AG09309 (cell line): ENCODE measurements around the gene MYCBP.

Experiments
- DNase-seq: peaks from one replicate; pipeline ENCODE4 v3.0.0-alpha.2; 2010; ENCODE audit warnings: low read depth
- H3K4me3 ChIP-seq: 2 replicates; pipeline ENCODE4 v1.5.1; 2011; ENCODE audit warnings: mild to moderate bottlenecking, low read depth, low read length, moderate library complexity; ENCODE audit not compliant: control insufficient read depth
- CTCF ChIP-seq: IDR thresholded peaks from 2 replicates; pipeline ENCODE4 v1.5.1; 2011; ENCODE audit warnings: mild to moderate bottlenecking, low read depth, low read length, inconsistent platforms; ENCODE audit not compliant: insufficient read depth, control insufficient read depth; ENCODE audit errors: missing control alignments

Gene MYCBP

DNA sequence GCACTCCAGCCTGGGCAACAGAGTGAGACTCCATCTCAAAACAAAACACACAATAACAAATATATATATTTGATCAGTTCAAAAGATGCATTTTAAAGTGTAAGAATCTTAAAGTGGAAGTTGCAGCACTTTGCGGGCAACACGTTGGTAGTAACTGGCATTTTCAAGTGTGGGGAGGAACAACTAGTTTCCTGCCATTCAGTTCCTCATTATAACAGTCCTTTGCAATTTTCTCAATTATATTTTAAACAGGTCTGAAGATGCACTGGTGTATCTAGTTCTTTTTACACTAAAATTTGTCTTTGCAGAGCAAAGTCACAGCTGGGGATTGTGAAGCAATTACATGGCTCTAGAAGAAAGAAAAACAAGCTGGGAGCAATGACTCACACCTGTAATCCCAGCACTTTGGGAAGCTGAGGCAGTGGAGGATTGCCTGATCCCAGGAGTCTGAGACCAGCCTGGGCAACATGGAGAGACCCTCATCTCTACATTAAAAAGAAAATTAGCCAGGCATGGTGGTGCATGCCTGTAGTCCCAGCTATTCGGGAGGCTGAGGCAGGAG is 38.8 kb downstream of the MYCBP start:
- DNase-seq: no peak
- no peak for TF ChIP-seq CTCF
- H3K4me3 ChIP-seq: no peak overlapping the region

GRCh38 chr1:38833146-38833545 is 40.0 kb downstream of the MYCBP start:
- no peak overlapping the region for H3K4me3 ChIP-seq
- no peak for TF ChIP-seq CTCF
- DNase-seq: no peak

- DNase-seq: no peak
- no peak for TF ChIP-seq CTCF
- H3K4me3 ChIP-seq: no peak overlapping the region
These were observed 40.8 kb downstream of the MYCBP start for GRCh38 chr1:38832370-38832734.

- no peak overlapping the region for H3K4me3 ChIP-seq
- no peak for TF ChIP-seq CTCF
- no peak for DNase-seq
These were observed 41.3 kb downstream of the MYCBP start for GRCh38 chr1:38831731-38832369.

DNA sequence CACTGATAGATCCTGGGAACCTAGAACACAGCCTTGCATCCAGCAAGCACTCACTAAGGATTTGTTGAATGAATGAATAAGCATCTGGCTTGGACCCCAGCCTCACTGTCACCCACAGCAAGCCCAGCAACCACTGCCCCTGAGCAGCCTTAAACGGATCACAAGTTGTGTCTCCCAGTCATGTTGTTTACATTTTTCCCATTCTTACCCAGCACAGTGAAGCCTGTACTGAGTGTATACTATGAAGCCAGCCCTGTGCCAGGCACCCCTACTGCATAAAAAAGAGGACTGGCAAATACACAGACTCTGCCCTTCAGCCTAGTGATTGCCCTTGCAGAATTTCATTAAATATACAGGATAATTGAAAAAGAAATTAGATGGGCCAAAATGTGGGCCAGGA is 43.8 kb downstream of the MYCBP start:
- no peak for DNase-seq
- TF ChIP-seq CTCF: no peak
- no peak overlapping the region for H3K4me3 ChIP-seq

GRCh38 chr1:38827318-38827717 is 45.8 kb downstream of the MYCBP start:
- DNase-seq: no peak
- no peak for TF ChIP-seq CTCF
- H3K4me3 ChIP-seq: no peak overlapping the region
